ENCODE measurements around the gene UCHL3.

The UCHL3 gene

DNA sequence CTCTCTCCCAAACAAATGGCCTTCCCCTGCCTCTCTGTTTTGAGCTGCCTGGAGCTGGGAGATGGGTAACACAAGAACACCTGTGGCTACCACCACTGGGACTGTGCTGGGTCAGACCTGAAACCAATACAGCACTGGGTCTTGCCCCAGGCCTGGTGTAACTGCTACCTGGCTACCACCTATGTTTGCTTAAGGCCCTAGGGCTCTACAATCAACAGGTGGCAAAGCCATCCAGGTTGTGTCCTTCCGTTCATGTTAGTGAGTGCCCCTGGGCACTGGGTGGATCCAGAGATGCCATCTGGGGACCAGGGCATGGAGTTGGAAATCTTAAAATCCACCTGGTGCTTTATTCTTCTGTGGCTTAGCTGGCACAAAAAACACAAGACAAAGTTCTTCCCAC, 67.6 kb downstream of the UCHL3 start:
- DNase-seq (ENCODE audit: low spot score), result no peak
- in situ Hi-C loops (cut with MboI; ENCODE audit: low pct_unique_long_range_greater_than_20kb, low sequenced_read_pairs, unreplicated experiment), result no loop called here
- TF ChIP-seq, protein P1, sequence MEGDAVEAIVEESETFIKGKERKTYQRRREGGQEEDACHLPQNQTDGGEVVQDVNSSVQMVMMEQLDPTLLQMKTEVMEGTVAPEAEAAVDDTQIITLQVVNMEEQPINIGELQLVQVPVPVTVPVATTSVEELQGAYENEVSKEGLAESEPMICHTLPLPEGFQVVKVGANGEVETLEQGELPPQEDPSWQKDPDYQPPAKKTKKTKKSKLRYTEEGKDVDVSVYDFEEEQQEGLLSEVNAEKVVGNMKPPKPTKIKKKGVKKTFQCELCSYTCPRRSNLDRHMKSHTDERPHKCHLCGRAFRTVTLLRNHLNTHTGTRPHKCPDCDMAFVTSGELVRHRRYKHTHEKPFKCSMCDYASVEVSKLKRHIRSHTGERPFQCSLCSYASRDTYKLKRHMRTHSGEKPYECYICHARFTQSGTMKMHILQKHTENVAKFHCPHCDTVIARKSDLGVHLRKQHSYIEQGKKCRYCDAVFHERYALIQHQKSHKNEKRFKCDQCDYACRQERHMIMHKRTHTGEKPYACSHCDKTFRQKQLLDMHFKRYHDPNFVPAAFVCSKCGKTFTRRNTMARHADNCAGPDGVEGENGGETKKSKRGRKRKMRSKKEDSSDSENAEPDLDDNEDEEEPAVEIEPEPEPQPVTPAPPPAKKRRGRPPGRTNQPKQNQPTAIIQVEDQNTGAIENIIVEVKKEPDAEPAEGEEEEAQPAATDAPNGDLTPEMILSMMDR (IDR thresholded peaks at IDR 0.05; ENCODE audit: extremely low read depth, insufficient read depth, missing control alignments), result no peak

DNA sequence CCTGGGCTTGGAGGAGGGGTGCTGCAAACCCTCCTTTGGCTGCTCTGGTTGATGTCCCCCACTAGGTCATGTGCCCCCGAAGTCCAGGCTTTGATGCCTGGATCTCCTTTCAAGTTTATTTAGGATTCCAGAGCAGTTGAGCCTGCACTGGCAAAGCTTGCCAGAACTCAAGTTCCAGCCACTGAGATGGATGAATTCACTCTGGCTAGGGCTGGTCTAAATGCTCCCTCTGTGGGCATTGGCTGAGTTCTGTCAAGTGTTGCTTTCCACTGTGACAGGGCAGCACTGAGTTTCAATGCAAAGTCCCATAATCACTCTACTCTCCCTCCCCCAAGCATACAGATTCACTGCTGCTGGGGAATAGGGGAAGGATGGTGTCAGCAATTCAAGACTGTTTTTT, 68.7 kb downstream of the UCHL3 start:
- in situ Hi-C loops (cut with MboI; ENCODE audit: low pct_unique_long_range_greater_than_20kb, low sequenced_read_pairs, unreplicated experiment), result no loop called here
- TF ChIP-seq, protein P1 (IDR thresholded peaks at IDR 0.05; ENCODE audit: extremely low read depth, insufficient read depth, missing control alignments), result no peak
- DNase-seq (ENCODE audit: low spot score), result no peak

DNA sequence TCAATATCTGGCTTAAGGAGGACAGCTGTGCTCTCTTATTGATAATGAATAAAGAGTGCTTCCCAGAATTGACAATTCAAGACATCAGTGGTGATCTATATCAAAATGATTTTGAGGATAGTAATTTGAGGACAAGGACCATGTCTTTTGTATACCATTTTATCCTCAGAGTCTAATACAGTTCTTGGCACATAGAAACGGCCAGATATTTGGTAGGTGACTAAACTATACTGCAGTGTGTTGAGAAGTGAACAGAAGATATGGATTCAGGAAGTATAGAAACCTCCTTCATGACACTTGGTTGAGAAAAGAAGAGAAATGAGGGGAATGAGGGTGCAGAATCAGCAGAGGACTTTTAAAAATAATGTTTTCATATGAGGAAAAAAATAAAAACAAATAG, 70.4 kb downstream of the UCHL3 start:
- DNase-seq (ENCODE audit: low spot score), result no peak
- TF ChIP-seq, protein P1 (IDR thresholded peaks at IDR 0.05; ENCODE audit: extremely low read depth, insufficient read depth, missing control alignments), result no peak
- in situ Hi-C loops (cut with MboI; ENCODE audit: low pct_unique_long_range_greater_than_20kb, low sequenced_read_pairs, unreplicated experiment), result no loop called here

DNA sequence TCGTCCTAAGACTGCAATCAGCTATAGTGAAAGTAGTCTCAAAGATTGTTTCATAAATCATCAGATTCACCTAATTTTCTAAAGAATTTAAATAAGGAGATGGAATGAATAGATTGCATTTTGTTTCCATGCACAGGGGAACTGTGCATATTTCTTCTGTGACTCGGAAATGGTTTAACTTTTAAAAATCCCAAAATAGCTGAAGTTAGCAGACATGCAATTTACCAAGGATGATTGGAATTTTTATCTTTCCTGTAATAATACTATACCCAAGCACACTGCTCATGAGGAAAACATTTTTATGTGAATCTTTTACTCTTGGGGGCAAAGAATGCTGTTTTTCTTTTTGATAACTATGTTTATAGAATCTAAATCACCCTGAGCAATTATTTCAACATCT, 71.6 kb downstream of the UCHL3 start:
- in situ Hi-C loops (cut with MboI; ENCODE audit: low pct_unique_long_range_greater_than_20kb, low sequenced_read_pairs, unreplicated experiment), result no loop called here
- no peak for DNase-seq (ENCODE audit: low spot score)
- TF ChIP-seq, protein P1 (IDR thresholded peaks at IDR 0.05; ENCODE audit: extremely low read depth, insufficient read depth, missing control alignments), result no peak

DNA sequence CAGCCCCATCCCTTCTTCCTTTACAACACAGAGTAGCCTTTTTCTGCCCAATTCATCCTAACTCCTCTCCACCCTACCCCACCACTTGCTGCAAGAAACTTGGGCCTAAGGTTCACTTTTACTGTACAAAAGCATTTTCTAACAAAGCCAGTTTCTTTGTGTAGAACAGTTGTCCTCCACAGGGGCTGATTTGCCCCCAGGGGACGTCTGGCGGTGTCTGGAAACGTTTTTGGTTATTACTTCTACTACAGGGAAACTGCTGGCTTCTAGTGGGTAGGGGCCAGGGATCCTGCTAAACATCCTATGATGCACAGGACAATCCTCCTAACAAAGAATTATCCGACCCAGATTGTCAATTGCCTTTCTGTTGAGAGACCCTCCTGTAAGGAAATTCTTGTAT, 79.2 kb downstream of the UCHL3 start:
- in situ Hi-C loops (cut with MboI; ENCODE audit: low pct_unique_long_range_greater_than_20kb, low sequenced_read_pairs, unreplicated experiment), result no loop called here
- TF ChIP-seq, protein P1 (IDR thresholded peaks at IDR 0.05; ENCODE audit: extremely low read depth, insufficient read depth, missing control alignments), result no peak
- DNase-seq (ENCODE audit: low spot score), result no peak

DNA sequence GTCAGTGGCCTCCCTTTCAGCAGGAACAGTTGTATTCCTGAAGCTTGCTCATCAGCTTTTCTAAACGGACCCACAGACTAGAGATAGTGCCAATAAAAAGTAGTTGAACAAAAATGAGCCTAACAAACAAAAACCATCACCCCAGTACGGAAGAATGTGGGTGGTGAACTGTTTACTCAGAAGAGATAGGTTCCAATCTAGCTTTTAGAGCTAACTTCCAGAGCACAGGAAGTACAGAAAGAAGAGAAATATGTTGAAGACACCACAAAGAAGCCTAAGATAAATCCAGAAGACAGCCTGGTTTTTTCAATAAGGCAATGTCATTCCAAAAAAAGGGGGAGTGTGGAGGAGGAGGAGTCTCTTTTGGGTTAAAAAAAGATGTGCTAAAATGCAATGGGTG, 83.7 kb downstream of the UCHL3 start:
- in situ Hi-C loops (cut with MboI; ENCODE audit: low pct_unique_long_range_greater_than_20kb, low sequenced_read_pairs, unreplicated experiment), result no loop called here
- TF ChIP-seq, protein P1 (IDR thresholded peaks at IDR 0.05; ENCODE audit: extremely low read depth, insufficient read depth, missing control alignments), result no peak
- DNase-seq (ENCODE audit: low spot score), result no peak
